BLaER1 treated with 17β-estradiol and CSF1 and Interleukin-3, amounts not matched to agents 10 nM and 100 nM (cell line): ENCODE results near the gene SPATA31C1.

Experiments used
- H3K27ac ChIP-seq, 11 experiments: shearing (Covaris generic); formaldehyde crosslinking; 2 replicates each; pipeline ENCODE4 v1.8.1; 2022
- H3K27me3 ChIP-seq, 11 experiments: shearing (Covaris generic); formaldehyde crosslinking; 2 replicates each; pipeline ENCODE4 v1.8.1; 2022
- H3K36me3 ChIP-seq, 11 experiments: shearing (Covaris generic); formaldehyde crosslinking; 2 replicates each; pipeline ENCODE4 v1.8.1; 2022
- H3K4me1 ChIP-seq, 10 experiments: shearing (Covaris generic); formaldehyde crosslinking; 2 replicates each; pipeline ENCODE4 v1.8.1; 2022
- H3K4me2 ChIP-seq, 11 experiments: shearing (Covaris generic); formaldehyde crosslinking; 2 replicates each; pipeline ENCODE4 v1.8.1; 2022
- H3K4me3 ChIP-seq, 10 experiments: shearing (Covaris generic); formaldehyde crosslinking; 2 replicates each; pipeline ENCODE4 v1.8.1; 2022
- H3K9ac ChIP-seq, 11 experiments: shearing (Covaris generic); formaldehyde crosslinking; 2 replicates each; pipeline ENCODE4 v1.8.1; 2022
- H3K9me3 ChIP-seq, 11 experiments: shearing (Covaris generic); formaldehyde crosslinking; replicated peaks in 1 of 11; 2 replicates each; pipeline ENCODE4 v1.8.1; 2022
- H4K20me1 ChIP-seq, 11 experiments: shearing (Covaris generic); formaldehyde crosslinking; 2 replicates each; pipeline ENCODE4 v1.8.1; 2022
- Cebpa-rat ChIP-seq, 11 experiments: shearing (Covaris generic); IDR thresholded peaks; 2 replicates each; pipeline ENCODE4 v1.8.1; 2022

Gene SPATA31C1

DNA sequence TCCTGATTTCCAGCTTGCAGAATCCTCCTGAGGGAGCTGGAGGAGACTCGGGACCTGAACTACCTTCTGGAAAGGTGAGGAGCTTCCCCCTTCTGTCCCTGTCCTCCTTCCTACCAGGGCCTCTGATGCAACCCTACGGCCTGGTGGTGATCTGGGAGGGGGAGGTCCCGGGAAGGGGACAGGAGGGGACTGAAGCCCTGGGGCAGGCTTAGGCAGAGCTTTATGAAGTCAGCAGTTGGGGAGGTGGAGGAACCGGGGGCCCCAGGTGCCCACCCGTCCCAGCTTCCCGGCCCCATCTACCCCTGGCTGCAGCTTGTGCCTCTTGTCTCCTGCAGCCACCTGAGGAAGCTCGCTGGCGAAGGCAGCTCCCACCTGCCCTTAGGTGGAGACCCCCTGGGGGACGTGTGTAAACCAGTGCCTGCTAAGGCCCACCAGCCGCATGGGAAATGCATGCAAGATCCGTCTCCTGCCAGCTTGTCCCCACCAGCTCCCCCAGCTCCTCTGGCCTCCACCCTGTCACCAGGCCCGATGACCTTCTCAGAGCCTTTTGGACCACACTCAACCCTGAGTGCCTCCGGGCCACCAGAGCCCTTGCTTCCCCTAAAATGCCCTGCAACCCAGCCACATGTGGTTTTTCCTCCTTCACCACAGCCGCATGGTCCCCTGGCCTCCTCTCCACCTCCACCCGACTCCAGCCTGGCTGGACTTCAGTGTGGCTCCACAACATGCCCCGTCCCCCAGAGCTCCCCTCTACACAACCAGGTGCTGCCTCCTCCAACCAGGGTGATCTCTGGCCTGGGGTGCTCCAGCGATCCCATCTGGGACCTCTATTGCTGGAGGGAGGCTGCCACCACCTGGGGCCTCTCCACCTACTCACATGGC, 32.9 kb upstream of the SPATA31C1 start:
- no peaks in the 10 kb centered on the region for H3K27me3 ChIP-seq
- H3K27ac ChIP-seq = no peak overlapping the region

GRCh38 chr9:87885484-87886189, 32.1 kb upstream of the SPATA31C1 start:
- H3K36me3 ChIP-seq = no peaks in the 10 kb centered on the region
- no peaks in the 10 kb centered on the region; a peak in 2 of 22 replicates for H4K20me1 ChIP-seq
- H3K27me3 ChIP-seq = no peaks in the 10 kb centered on the region
- H3K27ac ChIP-seq = no peak overlapping the region
- TF ChIP-seq Cebpa-rat (IDR thresholded peaks at IDR 0.05) = no peak
- H3K9me3 ChIP-seq = no peaks in the 10 kb centered on the region
- peaks cover 12 to 22% (median 20%) of the 10 kb centered on the region in 10 experiments; a peak in 19 of 20 replicates for H3K4me1 ChIP-seq
- H3K4me2 ChIP-seq = no peak overlapping the region
- no peak overlapping the region for H3K4me3 ChIP-seq
- H3K9ac ChIP-seq = no peak overlapping the region

More for the DNA sequence above, 32.9 kb upstream of the SPATA31C1 start:
- no peaks in the 10 kb centered on the region for H3K9me3 ChIP-seq
- TF ChIP-seq Cebpa-rat (IDR thresholded peaks at IDR 0.05) = no peak
- H3K4me3 ChIP-seq = no peak overlapping the region
- H3K4me1 ChIP-seq = peaks cover 12 to 30% (median 20%) of the 10 kb centered on the region in 10 experiments
- H3K36me3 ChIP-seq = no peaks in the 10 kb centered on the region
- no peaks in the 10 kb centered on the region; a peak in 2 of 22 replicates for H4K20me1 ChIP-seq
- no peak overlapping the region; a peak in 2 of 22 replicates for H3K4me2 ChIP-seq
- no peak overlapping the region for H3K9ac ChIP-seq

DNA sequence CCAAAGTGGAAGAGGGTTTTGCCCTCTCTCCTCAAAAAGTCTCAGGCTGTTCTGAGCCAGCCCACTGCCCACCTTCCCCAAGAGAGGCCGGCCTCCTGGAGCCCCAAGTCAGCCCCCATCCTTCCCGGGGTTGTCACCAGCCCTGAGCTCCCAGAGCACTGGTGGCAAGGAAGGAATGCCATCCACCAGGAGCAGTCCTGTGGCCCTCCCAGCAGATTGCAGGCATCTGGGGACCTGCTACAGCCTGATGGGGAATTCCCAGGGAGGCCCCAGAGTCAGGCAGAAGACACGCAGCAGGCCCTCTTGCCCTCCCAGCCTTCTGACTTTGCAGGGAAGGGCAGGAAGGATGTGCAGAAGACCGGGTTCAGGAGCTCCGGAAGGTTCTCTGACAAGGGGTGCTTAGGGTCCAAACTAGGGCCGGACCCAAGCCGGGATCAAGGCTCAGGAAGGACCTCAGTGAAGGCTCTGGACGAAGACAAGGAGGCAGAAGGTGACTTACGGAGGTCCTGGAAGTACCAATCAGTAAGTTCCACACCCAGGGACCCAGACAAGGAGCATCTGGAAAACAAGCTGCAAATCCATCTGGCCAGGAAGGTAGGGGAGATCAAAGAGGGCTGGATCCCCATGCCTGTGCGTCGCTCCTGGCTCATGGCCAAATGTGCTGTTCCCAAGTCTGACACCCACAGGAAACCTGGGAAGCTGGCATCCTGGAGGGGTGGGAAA, 31.4 kb upstream of the SPATA31C1 start:
- Histone ChIP-seq H3K27ac (no peak overlapping the region), H3K27me3 (no peaks in the 10 kb centered on the region), H3K4me1 (peaks cover 11 to 21% (median 18%) of the 10 kb centered on the region in 10 experiments; a peak in 19 of 20 replicates), H3K9me3 (no peaks in the 10 kb centered on the region), H4K20me1 (no peaks in the 10 kb centered on the region; a peak in 2 of 22 replicates), H3K9ac (no peak overlapping the region), H3K36me3 (no peaks in the 10 kb centered on the region), H3K4me2 (no peak overlapping the region), H3K4me3 (no peak overlapping the region)
- no peak for TF ChIP-seq Cebpa-rat (IDR thresholded peaks at IDR 0.05)

DNA sequence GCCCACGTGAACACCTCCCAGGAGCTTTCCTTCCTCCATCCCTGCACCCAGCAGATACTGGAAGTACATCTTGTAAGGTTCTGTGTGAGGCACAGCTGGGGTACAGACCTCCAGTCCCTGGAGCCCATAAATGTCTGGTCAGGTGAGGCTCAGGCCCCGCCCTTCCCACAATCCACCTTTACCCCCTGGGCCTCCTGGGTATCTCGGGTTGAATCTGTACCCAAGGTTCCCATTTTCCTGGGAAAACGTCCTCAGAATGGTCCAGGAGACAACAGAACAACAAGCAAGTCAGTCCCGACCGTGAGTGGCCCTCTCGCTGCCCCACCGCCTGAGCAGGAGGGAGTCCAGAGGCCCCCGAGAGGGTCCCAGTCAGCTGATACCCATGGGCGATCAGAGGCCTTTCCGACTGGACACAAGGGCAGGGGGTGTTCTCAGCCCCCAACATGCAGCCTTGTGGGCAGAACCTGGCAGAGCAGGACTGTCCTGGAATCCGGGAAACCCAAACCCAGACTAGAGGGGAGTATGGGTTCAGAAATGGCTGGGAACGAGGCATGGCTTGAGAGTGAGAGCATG, 30.7 kb upstream of the SPATA31C1 start:
- Histone ChIP-seq H3K4me3 (no peak overlapping the region), H3K9me3 (no peaks in the 10 kb centered on the region), H3K27me3 (no peaks in the 10 kb centered on the region), H3K27ac (no peak overlapping the region), H3K4me1 (peaks cover 11 to 21% (median 18%) of the 10 kb centered on the region in 10 experiments; a peak in 19 of 20 replicates), H3K9ac (no peak overlapping the region), H4K20me1 (no peaks in the 10 kb centered on the region; a peak in 2 of 22 replicates), H3K36me3 (no peaks in the 10 kb centered on the region), H3K4me2 (no peak overlapping the region)
- TF ChIP-seq Cebpa-rat (IDR thresholded peaks at IDR 0.05) = no peak

- no peaks in the 10 kb centered on the region; a peak in 2 of 22 replicates for H4K20me1 ChIP-seq
- TF ChIP-seq Cebpa-rat (IDR thresholded peaks at IDR 0.05) = no peak
- H3K36me3 ChIP-seq = no peaks in the 10 kb centered on the region
- H3K4me2 ChIP-seq = no peak overlapping the region
- peaks cover 7 to 17% (median 13%) of the 10 kb centered on the region in 10 experiments; a peak in 19 of 20 replicates for H3K4me1 ChIP-seq
- H3K9ac ChIP-seq = no peak overlapping the region
- H3K9me3 ChIP-seq = no peaks in the 10 kb centered on the region
- no peak overlapping the region for H3K27ac ChIP-seq
- H3K27me3 ChIP-seq = no peaks in the 10 kb centered on the region
- no peak overlapping the region for H3K4me3 ChIP-seq
Observed at GRCh38 chr9:87887661-87888480, 29.9 kb upstream of the SPATA31C1 start.

DNA sequence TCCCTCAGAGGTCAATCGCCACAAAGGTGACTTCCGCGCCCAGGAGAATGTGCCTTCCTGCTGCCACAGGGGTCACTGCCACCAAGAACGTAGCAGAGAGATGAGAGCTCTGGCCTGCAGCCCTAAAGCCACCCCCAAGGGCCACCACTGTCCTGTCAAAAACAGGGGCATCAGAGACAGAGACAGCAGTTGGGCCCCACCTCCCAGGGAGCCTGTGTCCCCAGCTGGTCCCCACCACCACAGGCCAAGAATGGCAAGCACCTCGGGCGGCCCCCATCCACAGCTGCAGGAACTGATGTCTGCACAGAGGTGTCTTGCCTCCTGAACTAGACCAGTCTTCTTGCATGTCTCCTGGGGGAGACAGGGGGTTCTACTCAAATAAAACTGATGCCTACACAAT, 29.3 kb upstream of the SPATA31C1 start:
- Histone ChIP-seq H3K4me1 (peaks cover 1 to 10% (median 6%) of the 10 kb centered on the region in 10 experiments; a peak in 15 of 20 replicates), H3K27me3 (no peaks in the 10 kb centered on the region), H3K9ac (no peak overlapping the region), H3K36me3 (no peaks in the 10 kb centered on the region), H3K4me3 (no peak overlapping the region), H3K27ac (no peak overlapping the region), H3K4me2 (no peak overlapping the region), H3K9me3 (peaks cover 0 to 4% (median 0%) of the 10 kb centered on the region in 11 experiments; a peak in 1 of 22 replicates), H4K20me1 (no peaks in the 10 kb centered on the region; a peak in 2 of 22 replicates)
- no peak for TF ChIP-seq Cebpa-rat (IDR thresholded peaks at IDR 0.05)

GRCh38 chr9:87889065-87889881, 28.5 kb upstream of the SPATA31C1 start:
- TF ChIP-seq Cebpa-rat (IDR thresholded peaks at IDR 0.05) = no peak
- Histone ChIP-seq H3K27me3 (no peaks in the 10 kb centered on the region), H3K36me3 (no peaks in the 10 kb centered on the region), H3K4me2 (no peak overlapping the region), H4K20me1 (no peaks in the 10 kb centered on the region; a peak in 2 of 22 replicates), H3K9ac (no peak overlapping the region), H3K4me1 (peaks cover 0 to 3% (median 0%) of the 10 kb centered on the region in 10 experiments; a peak in 3 of 20 replicates), H3K9me3 (peaks cover 0 to 11% (median 0%) of the 10 kb centered on the region in 11 experiments; a peak in 3 of 22 replicates), H3K4me3 (no peak overlapping the region), H3K27ac (no peak overlapping the region)
